D721Med (cell line): Measurements from ENCODE around the gene GRIK4.
"Not testable (repeated sequence)": the region's sequence is repeated elsewhere in the genome, so short reads cannot be mapped to it uniquely, and the experiment has no call there.

Experiments
- DNase-seq: peaks from one replicate; pipeline ENCODE4 v3.0.0; 2011; ENCODE audit warnings: low spot score; ENCODE audit not compliant: insufficient read length
- FAIRE-seq: peaks from 2 replicates; lab custom pipeline; 2011; peaks lifted over from hg19 to GRCh38; lab: Jason Lieb, UNC
- CTCF ChIP-seq: IDR thresholded peaks from 2 replicates; pipeline ENCODE4 v1.5.1; 2012; ENCODE audit warnings: mild to moderate bottlenecking, control low read depth; ENCODE audit not compliant: insufficient read depth; ENCODE audit errors: missing control alignments

The GRIK4 gene

GRCh38 chr11:120499859-120500258, 11.7 kb upstream of the GRIK4 start:
- FAIRE-seq (no peak), DNase-seq (no peak)
- no peak for TF ChIP-seq CTCF

GRCh38 chr11:120500414-120501071, 11.0 kb upstream of the GRIK4 start:
- no peak for TF ChIP-seq CTCF
- no peak for FAIRE-seq
- no peak for DNase-seq

- no peak for TF ChIP-seq CTCF
- no peak for FAIRE-seq
- no peak for DNase-seq
Measured at GRCh38 chr11:120501440-120501839, 10.1 kb upstream of the GRIK4 start.

GRCh38 chr11:120501976-120502755, 9.4 kb upstream of the GRIK4 start:
- FAIRE-seq, result no peak
- DNase-seq, result no peak
- no peak for TF ChIP-seq CTCF

GRCh38 chr11:120503529-120503928, 8.0 kb upstream of the GRIK4 start:
- not testable (repeated sequence) for DNase-seq, FAIRE-seq

GRCh38 chr11:120505801-120506425, 5.6 kb upstream of the GRIK4 start:
- no peak for DNase-seq
- TF ChIP-seq CTCF, result no peak
- no peak for FAIRE-seq

- TF ChIP-seq CTCF, result no peak
- no peak for FAIRE-seq
- no peak for DNase-seq
Measured at GRCh38 chr11:120509346-120510053, 2.0 kb upstream of the GRIK4 start.
